ENCODE measurements around the gene RARRES2. TPM values are rescaled to one million over a fixed set of nuclear protein-coding genes. Genes with fewer than 3 reads are reported as not detected.

RARRES2 gene
- total RNA-seq, 1 experiment from 2014 or later, result not detected

DNA sequence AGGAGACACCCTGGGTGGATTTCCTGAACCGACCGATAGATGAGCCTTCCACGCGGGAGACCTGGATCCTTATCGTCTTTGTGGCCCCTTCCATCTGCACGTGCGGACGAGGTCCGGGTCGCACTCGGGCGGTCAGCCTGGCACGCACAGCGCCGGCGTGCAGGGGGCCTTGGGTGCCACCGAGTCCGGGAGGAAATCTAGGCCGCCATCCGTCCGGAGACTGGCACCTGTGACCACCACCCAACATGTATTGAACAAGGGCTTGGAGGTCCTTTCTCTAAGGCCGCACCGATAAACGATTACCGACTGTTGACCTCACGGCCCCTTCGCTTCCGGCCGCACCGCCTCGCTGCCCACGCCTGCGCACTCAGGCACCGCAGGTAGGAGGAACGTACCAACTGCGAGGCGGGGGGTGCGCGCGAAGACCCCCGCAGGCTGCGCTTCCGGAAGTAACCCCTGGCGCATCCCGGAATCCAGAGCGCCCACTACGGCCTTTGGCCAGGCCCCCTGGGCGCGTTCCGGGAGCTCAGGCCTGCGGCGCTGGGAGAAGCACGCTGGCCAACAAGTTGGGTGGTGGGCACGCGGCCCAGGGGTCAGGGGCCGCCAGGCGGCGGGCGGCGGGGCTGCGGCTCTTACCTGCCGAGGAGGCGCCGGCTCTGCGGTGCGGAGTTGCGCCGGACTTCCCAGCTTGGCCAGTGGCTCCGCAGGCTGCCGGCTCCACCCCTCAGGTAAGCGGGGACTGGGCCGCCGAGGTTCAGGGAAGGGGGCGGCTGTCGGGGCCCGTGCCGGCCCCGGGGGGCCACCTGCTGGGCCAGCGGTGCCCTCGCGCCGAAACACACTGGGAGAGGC lies 18.4 kb downstream of the RARRES2 start, which contains the start of the genes ACTR3C and LRRC61:
Gene ACTR3C (minus strand): TSS at position 713 of the 849 bp plus-strand sequence. CDS start 28,249 bp downstream, outside the sequence.
Gene LRRC61 (plus strand): TSS at position 523 of the 849 bp plus-strand sequence. CDS start 13,507 bp downstream, outside the sequence.
- no peaks in the 10 kb centered on the region for H3K27me3 Mint-ChIP-seq (ENCODE audit: insufficient read depth, unreplicated experiment)
- BruUV-seq (replicated peaks), result TSS peak; percentile 71
- no peaks in the 10 kb centered on the region for H3K9me3 Mint-ChIP-seq (ENCODE audit: unreplicated experiment)
- peaks cover 22% of the 10 kb centered on the region for H3K36me3 Mint-ChIP-seq (ENCODE audit: insufficient read depth, unreplicated experiment)
- intact Hi-C loops (cut with micrococcal nuclease), result no loop called here
- POLR2A ChIA-PET, result no interaction called here
- peak within 1 kb of the TSS; percentile 84 for H3K4me3 Mint-ChIP-seq (ENCODE audit: unreplicated experiment)
- DNase-seq (ENCODE audit: unreplicated experiment), result peak; percentile 35
- H3K27ac Mint-ChIP-seq (ENCODE audit: low read depth, unreplicated experiment), result peak within 1 kb of the TSS; percentile 93
- no peak for TF ChIP-seq CTCF (IDR thresholded peaks at IDR 0.05; ENCODE audit: unreplicated experiment)
- H3K4me1 Mint-ChIP-seq (ENCODE audit: insufficient read depth, unreplicated experiment), result peaks cover 24% of the 10 kb centered on the region
- CTCF ChIA-PET, result interaction anchor here (0.7 kb wide), 1 partner anchor 44 kb away, joined by 6 read pairs; no protein-coding TSS in a partner anchor

DNA sequence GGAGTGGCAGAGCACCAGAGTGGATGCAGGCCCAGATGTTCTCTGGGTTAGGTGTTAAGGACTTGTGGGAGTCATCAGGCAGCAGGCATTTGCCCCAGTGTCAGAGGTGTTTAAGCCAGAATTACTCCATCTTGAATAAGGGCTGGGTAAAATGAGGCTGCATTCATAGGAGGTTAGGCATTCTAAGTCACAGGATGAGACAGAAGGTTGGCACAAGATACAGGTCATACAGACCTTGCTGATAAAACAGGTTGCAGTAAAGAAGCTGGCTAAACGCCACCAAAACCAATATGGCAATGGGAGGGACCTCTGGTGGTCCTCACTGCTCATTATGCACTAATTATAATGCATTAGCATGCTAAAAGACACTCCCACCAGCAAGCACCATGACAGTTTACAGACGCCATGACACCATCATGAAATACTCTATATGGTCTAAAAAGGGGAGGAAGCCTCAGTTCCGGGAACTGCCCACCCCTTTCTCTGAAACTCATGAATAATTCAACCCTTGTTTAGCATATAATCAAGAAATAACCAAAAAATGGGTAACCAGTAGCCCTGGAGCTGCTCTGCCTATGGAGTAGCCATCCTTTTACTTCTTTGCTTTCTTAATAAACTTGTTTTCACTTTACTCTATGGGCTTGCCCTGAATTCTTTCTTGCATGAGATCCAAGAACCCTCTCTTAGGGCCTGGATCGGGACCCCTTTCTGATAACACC lies 19.2 kb downstream of the RARRES2 start:
- Mint-ChIP-seq H3K27ac (ENCODE audit: low read depth, unreplicated experiment) (peak overlapping the region; percentile 93), H3K4me3 (ENCODE audit: unreplicated experiment) (peak overlapping the region; percentile 84), H3K27me3 (ENCODE audit: insufficient read depth, unreplicated experiment) (no peaks in the 10 kb centered on the region), H3K36me3 (ENCODE audit: insufficient read depth, unreplicated experiment) (peaks cover 14% of the 10 kb centered on the region), H3K4me1 (ENCODE audit: insufficient read depth, unreplicated experiment) (peaks cover 31% of the 10 kb centered on the region), H3K9me3 (ENCODE audit: unreplicated experiment) (no peaks in the 10 kb centered on the region)
- no peak for DNase-seq (ENCODE audit: unreplicated experiment)
- ChIA-PET CTCF (interaction anchor here (0.5 to 0.7 kb wide), 2 partner anchors 45 to 70 kb away, joined by 4 to 6 read pairs; no protein-coding TSS in a partner anchor), POLR2A (interaction anchor here (0.8 kb wide), 1 partner anchor 56 kb away, joined by 3 read pairs; no protein-coding TSS in a partner anchor)
- TF ChIP-seq CTCF (IDR thresholded peaks at IDR 0.05; ENCODE audit: unreplicated experiment), result no peak
- intact Hi-C loops (cut with micrococcal nuclease), result no loop called here
- no TSS peak for BruUV-seq (replicated peaks)

DNA sequence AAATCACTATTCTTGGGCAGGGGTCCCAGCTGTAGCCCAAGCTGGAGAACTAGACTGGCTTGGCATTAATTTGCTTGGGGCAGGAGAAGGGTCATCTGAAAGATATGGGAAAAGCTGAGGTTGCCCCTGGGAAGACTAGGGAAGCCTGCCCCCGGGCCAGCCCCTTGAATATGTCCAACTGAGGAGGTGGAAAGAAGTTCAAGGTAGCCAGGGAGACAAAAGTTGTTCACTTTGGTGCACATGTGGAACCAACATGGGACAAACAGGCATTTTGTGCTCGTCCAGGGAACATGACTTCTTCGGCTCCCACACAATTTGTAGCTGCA lies 19.7 kb downstream of the RARRES2 start:
- intact Hi-C loops (cut with micrococcal nuclease), result no loop called here
- BruUV-seq (replicated peaks), result no TSS peak
- H3K27me3 Mint-ChIP-seq (ENCODE audit: insufficient read depth, unreplicated experiment), result no peaks in the 10 kb centered on the region

More for the DNA sequence above, 19.7 kb downstream of the RARRES2 start:
- no peak for TF ChIP-seq CTCF (IDR thresholded peaks at IDR 0.05; ENCODE audit: unreplicated experiment)
- Mint-ChIP-seq H3K36me3 (ENCODE audit: insufficient read depth, unreplicated experiment) (peaks cover 9% of the 10 kb centered on the region), H3K4me1 (ENCODE audit: insufficient read depth, unreplicated experiment) (peaks cover 31% of the 10 kb centered on the region), H3K9me3 (ENCODE audit: unreplicated experiment) (no peaks in the 10 kb centered on the region), H3K27ac (ENCODE audit: low read depth, unreplicated experiment) (peak overlapping the region; percentile 93), H3K4me3 (ENCODE audit: unreplicated experiment) (peak overlapping the region; percentile 84)
- POLR2A ChIA-PET, result interaction anchor here (0.8 kb wide), 1 partner anchor 56 kb away, joined by 3 read pairs; no protein-coding TSS in a partner anchor
- CTCF ChIA-PET, result interaction anchor here (0.5 kb wide), 1 partner anchor 70 kb away, joined by 4 read pairs; no protein-coding TSS in a partner anchor
- DNase-seq (ENCODE audit: unreplicated experiment), result no peak
